GM19193 (cell line): ENCODE data around the gene AGRN.

ENCODE experiments used
- POLR2A ChIP-seq: IDR thresholded peaks from 4 replicates; pipeline ENCODE4 v1.6.1; 2011; ENCODE audit not compliant: insufficient read depth, insufficient read length; ENCODE audit errors: extremely low read depth

Gene AGRN

DNA sequence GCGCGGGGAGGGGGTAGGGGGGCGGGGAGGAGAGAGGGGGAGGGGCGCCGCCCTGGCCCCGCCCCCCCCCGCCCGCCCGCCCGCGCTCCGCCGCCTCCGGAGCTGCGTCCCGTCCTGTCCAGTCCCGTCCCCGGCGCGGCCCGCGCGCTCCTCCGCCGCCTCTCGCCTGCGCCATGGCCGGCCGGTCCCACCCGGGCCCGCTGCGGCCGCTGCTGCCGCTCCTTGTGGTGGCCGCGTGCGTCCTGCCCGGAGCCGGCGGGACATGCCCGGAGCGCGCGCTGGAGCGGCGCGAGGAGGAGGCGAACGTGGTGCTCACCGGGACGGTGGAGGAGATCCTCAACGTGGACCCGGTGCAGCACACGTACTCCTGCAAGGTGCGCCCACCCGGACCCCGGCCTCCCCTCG is at the start of gene AGRN:
TSS of gene AGRN (plus strand) at position 121 of the 405 bp plus-strand sequence. CDS start at position 174, 53 bp downstream.
- peak; percentile 34 for TF ChIP-seq POLR2A

DNA sequence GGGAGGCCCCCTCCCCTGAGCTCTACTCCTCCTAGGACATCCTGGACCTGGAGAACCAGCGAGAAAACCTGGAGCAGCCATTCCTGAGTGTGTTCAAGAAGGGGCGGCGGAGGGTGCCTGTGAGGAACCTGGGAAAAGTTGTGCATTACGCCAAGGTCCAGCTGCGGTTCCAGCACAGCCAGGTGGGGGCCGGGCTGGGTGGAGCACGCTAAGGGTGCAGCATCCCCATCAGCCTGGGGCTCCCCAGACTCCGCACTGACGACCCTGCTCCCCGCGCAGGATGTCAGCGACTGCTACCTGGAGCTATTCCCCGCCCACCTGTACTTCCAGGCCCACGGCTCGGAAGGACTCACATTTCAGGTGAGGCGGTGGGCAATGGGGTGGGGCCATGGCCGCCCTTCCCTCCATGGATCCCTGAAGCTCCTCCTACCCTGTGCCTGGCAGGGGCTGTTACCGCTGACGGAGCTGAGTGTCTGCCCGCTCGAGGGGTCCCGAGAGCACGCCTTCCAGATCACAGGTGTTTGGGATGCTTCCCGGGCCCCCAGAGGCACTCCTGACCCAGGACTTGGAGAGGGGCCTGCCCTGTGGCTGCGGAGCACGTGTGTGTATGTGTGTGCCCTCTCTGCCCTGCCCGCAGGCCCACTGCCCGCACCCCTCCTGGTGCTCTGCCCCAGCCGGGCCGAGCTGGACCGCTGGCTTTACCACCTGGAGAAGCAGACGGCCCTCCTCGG is 49.5 kb upstream of the AGRN start:
- no peak for TF ChIP-seq POLR2A

DNA sequence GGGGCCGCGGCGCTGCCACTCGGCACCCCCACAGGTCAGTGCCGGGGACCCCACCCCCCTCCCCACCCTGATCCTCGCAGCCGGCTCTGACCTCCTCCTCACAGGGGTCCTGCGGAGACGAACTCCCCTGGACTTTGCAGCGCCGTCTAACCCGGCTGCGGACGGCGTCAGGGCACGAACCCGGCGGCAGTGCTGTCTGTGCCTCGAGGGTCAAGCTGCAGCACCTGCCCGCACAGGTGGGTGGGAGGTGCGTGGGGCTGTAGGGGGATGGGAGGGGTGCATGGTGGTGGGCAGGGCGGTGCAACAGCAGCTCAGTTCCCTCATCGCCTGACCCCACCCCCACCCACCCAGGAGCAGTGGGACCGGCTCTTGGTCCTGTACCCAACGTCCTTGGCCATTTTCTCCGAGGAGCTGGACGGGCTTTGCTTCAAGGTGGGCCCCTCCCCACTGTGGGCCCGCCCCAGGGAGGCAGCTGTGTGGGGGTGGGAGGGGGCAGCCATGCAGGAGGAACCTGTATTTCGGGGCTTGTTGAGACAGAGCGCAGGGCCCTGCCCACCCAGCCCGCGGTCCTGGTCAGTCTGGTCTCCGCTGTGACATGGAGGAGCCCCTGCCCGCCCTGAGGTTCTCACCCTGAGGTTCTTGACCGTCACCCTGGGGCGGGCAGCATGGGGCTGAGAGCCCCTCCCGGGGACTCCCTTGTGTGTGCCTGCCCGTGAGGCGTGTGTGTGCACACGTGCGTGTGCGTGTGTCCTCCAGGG is 48.8 kb upstream of the AGRN start:
- TF ChIP-seq POLR2A: no peak

- TF ChIP-seq POLR2A: no peak
These were observed 48.0 kb upstream of the AGRN start for GRCh38 chr1:971751-972506.

- TF ChIP-seq POLR2A: no peak
These were observed 47.0 kb upstream of the AGRN start for GRCh38 chr1:972726-973458.

DNA sequence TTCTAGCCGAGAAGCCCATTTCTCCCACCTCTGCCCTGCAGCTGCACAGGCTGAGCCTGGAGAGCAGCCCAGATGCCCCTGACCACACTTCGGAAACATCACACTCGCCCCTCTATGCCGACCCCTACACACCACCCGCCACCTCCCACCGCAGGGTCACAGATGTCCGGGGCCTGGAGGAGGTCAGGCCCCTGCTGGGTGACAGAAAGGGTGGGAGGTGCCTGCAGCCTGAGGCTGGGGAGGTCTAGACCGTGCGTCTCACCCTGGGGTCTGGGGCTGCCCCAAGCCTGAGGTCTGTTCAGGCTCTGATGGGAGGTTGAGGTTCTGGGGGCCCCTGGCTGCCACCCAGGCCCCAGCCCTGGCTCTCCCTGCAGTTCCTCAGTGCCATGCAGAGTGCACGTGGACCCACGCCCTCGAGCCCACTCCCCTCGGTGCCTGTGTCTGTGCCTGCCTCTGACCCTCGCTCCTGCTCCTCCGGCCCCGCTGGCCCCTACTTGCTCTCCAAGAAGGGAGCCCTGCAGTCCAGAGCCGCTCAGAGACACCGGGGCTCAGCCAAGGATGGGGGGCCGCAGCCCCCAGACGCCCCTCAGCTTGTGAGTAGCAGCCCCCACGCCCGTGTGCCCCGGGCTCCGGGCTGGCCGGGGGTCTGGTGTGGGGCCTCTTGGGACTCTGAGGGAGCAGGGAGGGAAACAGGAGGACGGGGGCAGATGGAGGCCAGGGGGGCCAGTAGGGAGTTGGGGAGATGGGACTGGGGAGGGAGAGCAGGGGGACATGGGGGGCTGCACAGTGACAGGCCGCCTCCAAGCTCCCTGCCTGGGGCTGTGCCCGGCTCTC is 46.2 kb upstream of the AGRN start:
- no peak for TF ChIP-seq POLR2A

DNA sequence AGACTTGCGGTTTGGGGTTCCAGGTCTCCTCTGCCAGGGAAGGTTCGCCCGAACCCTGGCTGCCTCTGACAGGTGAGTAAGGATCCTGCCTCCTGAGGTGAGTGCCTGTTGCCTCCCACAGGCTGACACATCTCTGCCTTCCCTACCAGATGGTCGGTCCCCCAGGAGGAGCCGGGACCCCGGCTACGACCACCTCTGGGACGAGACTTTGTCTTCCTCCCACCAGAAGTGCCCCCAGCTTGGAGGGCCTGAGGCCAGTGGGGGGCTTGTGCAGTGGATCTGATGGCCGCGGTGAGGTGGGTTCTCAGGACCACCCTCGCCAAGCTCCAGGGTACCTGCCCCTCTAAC is 45.7 kb upstream of the AGRN start:
- no peak for TF ChIP-seq POLR2A

DNA sequence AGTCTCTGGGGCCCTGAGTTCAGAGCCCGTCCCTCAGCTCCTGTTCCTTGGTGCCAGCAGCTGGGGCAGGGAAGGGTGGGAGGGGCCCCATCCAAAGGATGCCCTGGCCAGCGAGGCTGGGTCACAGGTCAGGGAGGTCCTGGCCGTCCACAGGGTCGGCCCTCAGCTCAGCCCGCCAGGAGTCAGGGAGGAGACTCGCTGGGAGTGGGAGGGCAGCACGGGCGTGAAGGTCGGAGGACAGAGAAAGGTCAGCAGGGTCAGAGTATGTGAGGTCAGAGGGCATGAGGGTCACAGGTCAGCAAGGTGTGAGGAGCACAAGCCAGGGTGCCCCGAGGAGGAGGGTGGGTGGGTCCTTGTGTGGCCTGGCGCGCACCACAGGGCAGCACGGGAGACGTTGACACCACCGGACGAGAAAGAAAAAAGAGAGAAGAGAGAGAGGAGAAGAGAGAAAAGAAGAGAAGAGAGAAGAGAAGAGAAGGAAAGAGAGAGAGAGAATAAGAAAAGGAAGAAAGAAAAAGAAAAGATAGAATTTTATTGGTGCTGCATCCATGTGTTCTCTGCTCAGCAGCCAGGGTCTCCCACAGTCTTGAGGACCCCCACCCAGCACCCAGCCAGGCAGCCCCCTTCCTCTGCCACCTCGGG is 45.1 kb upstream of the AGRN start:
- TF ChIP-seq POLR2A: no peak

DNA sequence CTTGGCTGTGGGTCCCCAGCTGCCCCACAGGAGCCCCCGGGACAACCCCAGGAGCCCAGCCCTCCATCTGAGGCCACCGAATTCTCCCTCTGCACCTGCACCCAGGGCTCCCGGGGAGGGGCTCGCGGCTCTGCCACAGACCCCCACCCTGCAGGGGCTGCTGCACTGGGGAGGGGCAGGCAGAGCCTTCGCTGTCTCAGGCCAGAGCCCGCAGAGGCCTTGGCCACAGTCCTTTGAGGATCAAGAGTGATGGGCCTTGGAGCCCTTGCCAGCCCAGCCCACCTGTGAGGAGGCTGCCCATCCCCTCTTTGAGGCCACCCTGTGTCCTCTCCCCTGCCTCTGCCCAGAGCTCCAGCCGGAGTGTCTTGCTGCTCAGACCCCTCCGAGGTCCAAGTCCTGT is 44.6 kb upstream of the AGRN start:
- TF ChIP-seq POLR2A: no peak

- no peak for TF ChIP-seq POLR2A
These were observed 43.8 kb upstream of the AGRN start for GRCh38 chr1:975896-976683.

DNA sequence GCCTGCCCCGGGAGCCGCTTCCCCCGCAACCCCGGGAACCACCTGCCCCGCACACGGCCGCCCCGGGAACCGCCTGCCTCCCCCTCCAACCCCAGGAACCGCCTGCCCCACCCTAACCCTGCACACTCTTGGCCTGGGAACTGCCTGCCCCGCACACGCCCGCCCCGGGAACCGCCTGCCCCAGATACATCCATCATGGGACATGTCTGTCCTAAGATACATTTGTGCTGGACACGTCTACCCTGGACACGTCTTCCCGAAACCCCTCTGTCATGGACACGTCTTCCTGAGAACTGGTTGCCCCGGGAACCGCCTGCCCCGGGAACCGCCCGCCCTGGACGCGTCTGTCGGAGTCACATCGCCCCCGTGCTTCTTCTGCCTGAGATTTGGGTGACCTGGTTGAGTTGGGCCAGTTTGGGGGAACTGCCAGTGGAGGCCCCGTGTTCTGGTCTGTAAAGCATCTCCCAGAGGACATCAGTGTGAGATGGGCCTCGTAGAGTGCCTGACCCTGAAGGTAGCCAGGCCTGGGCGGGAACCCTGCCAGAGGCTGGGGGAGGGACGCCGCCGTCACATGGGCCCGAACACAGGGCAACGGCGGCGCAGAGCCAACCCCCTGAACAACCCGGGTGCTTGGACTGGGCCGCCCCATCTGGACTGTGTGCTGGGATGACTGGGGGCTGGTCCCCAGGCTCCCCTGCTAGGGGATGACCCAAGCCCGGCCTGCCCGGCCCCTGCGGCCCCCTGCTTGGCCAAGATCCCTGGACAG is 41.7 kb upstream of the AGRN start:
- TF ChIP-seq POLR2A: no peak
